ENCODE data around the gene WDR59. TPM values are rescaled to one million over a fixed set of nuclear protein-coding genes. Genes with fewer than 3 reads are reported as not detected.

WDR59 gene
- total RNA-seq, 1 donor = 14.8 TPM

DNA sequence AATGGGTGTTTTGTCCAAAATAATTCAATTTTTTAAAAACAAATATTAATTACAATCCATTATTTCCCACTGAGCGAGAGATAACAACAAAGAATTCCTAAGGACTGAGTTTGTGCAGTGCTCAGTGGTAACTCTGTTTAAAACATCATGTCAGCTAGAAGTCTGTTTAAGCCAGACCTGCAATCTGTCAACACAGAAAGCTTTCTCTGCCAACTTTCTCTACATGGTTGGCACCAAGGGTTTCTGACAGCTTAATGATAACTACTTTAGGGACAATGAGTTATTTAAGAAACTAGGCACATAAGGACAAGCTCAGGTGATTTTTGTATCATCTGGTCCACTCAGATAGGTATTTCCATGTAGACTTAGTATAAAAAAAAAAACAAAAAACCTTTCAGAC lies 81.8 kb downstream of the WDR59 start:
- no peaks in the 10 kb centered on the region for H4K20me1 ChIP-seq (ENCODE audit: insufficient read depth, low read length)
- TF ChIP-seq, protein P1, sequence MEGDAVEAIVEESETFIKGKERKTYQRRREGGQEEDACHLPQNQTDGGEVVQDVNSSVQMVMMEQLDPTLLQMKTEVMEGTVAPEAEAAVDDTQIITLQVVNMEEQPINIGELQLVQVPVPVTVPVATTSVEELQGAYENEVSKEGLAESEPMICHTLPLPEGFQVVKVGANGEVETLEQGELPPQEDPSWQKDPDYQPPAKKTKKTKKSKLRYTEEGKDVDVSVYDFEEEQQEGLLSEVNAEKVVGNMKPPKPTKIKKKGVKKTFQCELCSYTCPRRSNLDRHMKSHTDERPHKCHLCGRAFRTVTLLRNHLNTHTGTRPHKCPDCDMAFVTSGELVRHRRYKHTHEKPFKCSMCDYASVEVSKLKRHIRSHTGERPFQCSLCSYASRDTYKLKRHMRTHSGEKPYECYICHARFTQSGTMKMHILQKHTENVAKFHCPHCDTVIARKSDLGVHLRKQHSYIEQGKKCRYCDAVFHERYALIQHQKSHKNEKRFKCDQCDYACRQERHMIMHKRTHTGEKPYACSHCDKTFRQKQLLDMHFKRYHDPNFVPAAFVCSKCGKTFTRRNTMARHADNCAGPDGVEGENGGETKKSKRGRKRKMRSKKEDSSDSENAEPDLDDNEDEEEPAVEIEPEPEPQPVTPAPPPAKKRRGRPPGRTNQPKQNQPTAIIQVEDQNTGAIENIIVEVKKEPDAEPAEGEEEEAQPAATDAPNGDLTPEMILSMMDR (IDR thresholded peaks at IDR 0.05; ENCODE audit: extremely low read depth, low read depth, low read length) = no peak
- H3K36me3 ChIP-seq (ENCODE audit: insufficient read depth, low read length) = peaks cover 8% of the 10 kb centered on the region
- no peak overlapping the region for H3K4me2 ChIP-seq (ENCODE audit: insufficient read depth, low read length)
- no peaks in the 10 kb centered on the region for H3K9me3 ChIP-seq (ENCODE audit: low read depth, low read length)
- H3K27me3 ChIP-seq (ENCODE audit: insufficient read depth, low read length) = no peaks in the 10 kb centered on the region
- H3K4me1 ChIP-seq (ENCODE audit: insufficient read depth, low read length) = no peaks in the 10 kb centered on the region
- no peaks in the 10 kb centered on the region for H3K79me2 ChIP-seq (ENCODE audit: insufficient read depth, low read length)
- H2AFZ ChIP-seq (ENCODE audit: low read length) = no peak overlapping the region
- DNase-seq (ENCODE audit: insufficient read length, low spot score, missing footprints) = no peak
- no peak overlapping the region for H3K27ac ChIP-seq (ENCODE audit: low read depth, low read length)
- no peak overlapping the region for H3K4me3 ChIP-seq (ENCODE audit: insufficient read depth, low read length)

DNA sequence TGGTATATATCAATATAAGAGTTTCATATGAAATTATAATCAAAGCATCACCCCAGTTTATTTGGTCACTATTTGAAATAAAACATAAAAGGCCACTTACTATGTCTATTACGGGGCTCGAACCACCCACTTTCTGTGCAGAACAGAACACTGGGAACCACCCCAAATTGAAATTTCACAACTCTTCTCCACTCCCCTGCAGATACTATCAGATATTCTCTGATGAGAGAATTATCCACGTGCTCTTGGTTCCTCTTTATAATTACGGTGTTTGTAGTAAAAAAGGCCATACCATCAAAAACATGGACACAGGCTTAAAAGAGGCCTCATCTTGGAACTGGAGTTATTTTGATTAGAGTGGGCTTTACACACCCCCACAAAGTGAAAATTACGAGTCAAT lies 82.8 kb downstream of the WDR59 start:
- peaks cover under 1% of the 10 kb centered on the region for H3K4me1 ChIP-seq (ENCODE audit: insufficient read depth, low read length)
- no peak overlapping the region for H3K4me3 ChIP-seq (ENCODE audit: insufficient read depth, low read length)
- TF ChIP-seq, protein P1 (IDR thresholded peaks at IDR 0.05; ENCODE audit: extremely low read depth, low read depth, low read length) = no peak
- no peaks in the 10 kb centered on the region for H3K9me3 ChIP-seq (ENCODE audit: low read depth, low read length)
- no peaks in the 10 kb centered on the region for H3K27me3 ChIP-seq (ENCODE audit: insufficient read depth, low read length)
- H3K36me3 ChIP-seq (ENCODE audit: insufficient read depth, low read length) = peaks cover 8% of the 10 kb centered on the region
- no peak overlapping the region for H2AFZ ChIP-seq (ENCODE audit: low read length)
- H4K20me1 ChIP-seq (ENCODE audit: insufficient read depth, low read length) = no peaks in the 10 kb centered on the region
- no peak overlapping the region for H3K27ac ChIP-seq (ENCODE audit: low read depth, low read length)
- no peaks in the 10 kb centered on the region for H3K79me2 ChIP-seq (ENCODE audit: insufficient read depth, low read length)
- DNase-seq (ENCODE audit: insufficient read length, low spot score, missing footprints) = no peak
- H3K4me2 ChIP-seq (ENCODE audit: insufficient read depth, low read length) = no peak overlapping the region

DNA sequence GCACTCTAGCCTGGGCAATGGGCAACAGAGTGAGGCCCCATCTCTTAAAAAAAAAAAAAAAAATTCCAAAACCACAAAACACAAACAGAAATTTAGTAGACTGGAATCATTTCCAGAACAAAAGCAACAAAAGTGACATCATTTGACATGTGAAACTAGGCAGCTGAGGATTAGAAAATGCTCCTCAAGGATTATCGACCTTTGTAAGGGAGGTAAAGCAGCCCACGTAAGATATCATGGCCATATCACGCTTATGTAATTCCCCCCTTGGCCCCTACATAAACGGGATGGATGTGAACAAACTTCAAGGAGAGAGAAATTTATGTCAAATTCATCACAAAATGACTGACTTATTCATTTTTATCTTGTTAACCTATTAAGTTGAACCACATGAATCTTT lies 83.3 kb downstream of the WDR59 start:
- H3K36me3 ChIP-seq (ENCODE audit: insufficient read depth, low read length) = peaks cover 5% of the 10 kb centered on the region
- no peak for DNase-seq (ENCODE audit: insufficient read length, low spot score, missing footprints)

DNA sequence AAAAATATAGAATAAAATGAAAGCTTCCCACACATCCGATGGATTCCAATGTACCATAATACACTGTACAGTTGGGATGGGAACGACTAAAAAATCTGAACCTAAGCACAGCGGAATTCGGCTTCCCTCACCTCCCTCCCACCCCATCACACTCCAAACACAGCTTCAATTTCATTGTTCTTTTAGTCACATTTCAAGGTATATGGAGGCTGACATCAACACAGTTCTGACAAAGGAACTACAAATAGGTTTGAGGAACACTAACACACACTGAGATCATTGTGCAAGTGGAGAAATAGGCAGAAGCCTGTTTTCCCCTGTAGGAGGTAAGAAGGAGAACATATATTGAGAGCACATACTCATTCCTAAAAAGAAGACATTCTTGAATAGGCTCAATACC lies 85.1 kb downstream of the WDR59 start:
- Histone ChIP-seq H3K4me2 (ENCODE audit: insufficient read depth, low read length) (no peak overlapping the region), H4K20me1 (ENCODE audit: insufficient read depth, low read length) (no peaks in the 10 kb centered on the region), H3K36me3 (ENCODE audit: insufficient read depth, low read length) (peaks cover 3% of the 10 kb centered on the region), H3K9me3 (ENCODE audit: low read depth, low read length) (no peaks in the 10 kb centered on the region), H3K27me3 (ENCODE audit: insufficient read depth, low read length) (no peaks in the 10 kb centered on the region), H3K4me1 (ENCODE audit: insufficient read depth, low read length) (peaks cover 2% of the 10 kb centered on the region), H3K4me3 (ENCODE audit: insufficient read depth, low read length) (no peak overlapping the region), H2AFZ (ENCODE audit: low read length) (no peak overlapping the region), H3K79me2 (ENCODE audit: insufficient read depth, low read length) (no peaks in the 10 kb centered on the region), H3K27ac (ENCODE audit: low read depth, low read length) (no peak overlapping the region)
- DNase-seq (ENCODE audit: insufficient read length, low spot score, missing footprints) = no peak
- TF ChIP-seq, protein P1 (IDR thresholded peaks at IDR 0.05; ENCODE audit: extremely low read depth, low read depth, low read length) = no peak

More for the DNA sequence above, 83.3 kb downstream of the WDR59 start:
- Histone ChIP-seq H3K4me3 (ENCODE audit: insufficient read depth, low read length) (no peak overlapping the region), H3K27ac (ENCODE audit: low read depth, low read length) (no peak overlapping the region), H3K4me2 (ENCODE audit: insufficient read depth, low read length) (no peak overlapping the region), H2AFZ (ENCODE audit: low read length) (no peak overlapping the region), H4K20me1 (ENCODE audit: insufficient read depth, low read length) (no peaks in the 10 kb centered on the region), H3K27me3 (ENCODE audit: insufficient read depth, low read length) (no peaks in the 10 kb centered on the region), H3K4me1 (ENCODE audit: insufficient read depth, low read length) (peaks cover 2% of the 10 kb centered on the region), H3K9me3 (ENCODE audit: low read depth, low read length) (no peaks in the 10 kb centered on the region), H3K79me2 (ENCODE audit: insufficient read depth, low read length) (no peaks in the 10 kb centered on the region)
- TF ChIP-seq, protein P1 (IDR thresholded peaks at IDR 0.05; ENCODE audit: extremely low read depth, low read depth, low read length) = no peak
